Parathyroid adenoma (tissue), 2 donors: Measurements from ENCODE around the gene MAP1B.

Source experiments
- H2AFZ ChIP-seq: fragments of 300-600 bp; sonication (generic); one replicate; pipeline ENCODE4 v1.7.0; 2017; ENCODE audit warnings: antibody characterized with exemption, mild to moderate bottlenecking
- H3K27ac ChIP-seq: fragments of 300-600 bp; sonication (generic); one replicate; pipeline ENCODE4 v1.7.0; 2017
- H3K27me3 ChIP-seq: fragments of 300-600 bp; sonication (generic); one replicate; pipeline ENCODE4 v1.7.0; 2017; ENCODE audit warnings: low read length; ENCODE audit not compliant: control insufficient read depth, insufficient read depth
- H3K36me3 ChIP-seq: fragments of 300-600 bp; sonication (generic); one replicate; pipeline ENCODE4 v1.7.0; 2017; ENCODE audit warnings: low read length; ENCODE audit not compliant: control insufficient read depth, insufficient read depth
- H3K4me1 ChIP-seq: fragments of 300-600 bp; sonication (generic); one replicate; pipeline ENCODE4 v1.7.0; 2017; ENCODE audit warnings: control low read depth
- H3K4me2 ChIP-seq: fragments of 300-600 bp; sonication (generic); one replicate; pipeline ENCODE4 v1.7.0; 2017; ENCODE audit warnings: low read length
- H3K4me3 ChIP-seq: fragments of 300-600 bp; sonication (generic); one replicate; pipeline ENCODE4 v1.7.0; 2017; ENCODE audit warnings: low read depth, low read length
- H3K79me2 ChIP-seq: fragments of 300-600 bp; sonication (generic); one replicate; pipeline ENCODE4 v1.7.0; 2017; ENCODE audit warnings: control low read depth
- H3K9ac ChIP-seq: fragments of 300-600 bp; sonication (generic); one replicate; pipeline ENCODE4 v1.7.0; 2017; ENCODE audit warnings: mild to moderate bottlenecking
- H3K9me3 ChIP-seq: fragments of 300-600 bp; sonication (generic); one replicate; pipeline ENCODE4 v1.7.0; 2017; ENCODE audit warnings: low read length; ENCODE audit not compliant: control insufficient read depth
- CTCF ChIP-seq: fragments of 300-600 bp; sonication (generic); IDR thresholded peaks from one replicate; pipeline ENCODE4 v1.7.0; 2017; ENCODE audit warnings: antibody characterized with exemption, mild to moderate bottlenecking
- donor health status: primary hyperparathyroidism.

Gene MAP1B

GRCh38 chr5:72160329-72160728 is 53.1 kb downstream of the MAP1B start:
- Histone ChIP-seq H2AFZ (no peak overlapping the region), H3K79me2 (no peaks in the 10 kb centered on the region), H3K27me3 (no peaks in the 10 kb centered on the region), H3K4me2 (no peak overlapping the region), H3K9me3 (no peaks in the 10 kb centered on the region), H3K4me3 (no peak overlapping the region), H3K9ac (no peak overlapping the region), H3K36me3 (no peaks in the 10 kb centered on the region), H3K4me1 (no peaks in the 10 kb centered on the region), H3K27ac (no peak overlapping the region)
- TF ChIP-seq CTCF = no peak

- no peak for TF ChIP-seq CTCF
- no peaks in the 10 kb centered on the region for H3K36me3 ChIP-seq
- no peaks in the 10 kb centered on the region for H3K79me2 ChIP-seq
- no peaks in the 10 kb centered on the region for H3K27me3 ChIP-seq
- no peak overlapping the region for H3K4me2 ChIP-seq
- H3K4me3 ChIP-seq = no peak overlapping the region
- no peak overlapping the region for H3K27ac ChIP-seq
- H3K4me1 ChIP-seq = no peaks in the 10 kb centered on the region
- no peak overlapping the region for H3K9ac ChIP-seq
- no peaks in the 10 kb centered on the region for H3K9me3 ChIP-seq
- H2AFZ ChIP-seq = no peak overlapping the region
These were observed 53.7 kb downstream of the MAP1B start for GRCh38 chr5:72160959-72161358.

GRCh38 chr5:72161951-72162350 is 54.7 kb downstream of the MAP1B start:
- no peaks in the 10 kb centered on the region for H3K9me3 ChIP-seq
- no peak overlapping the region for H3K27ac ChIP-seq
- H2AFZ ChIP-seq = no peak overlapping the region
- H3K4me2 ChIP-seq = no peak overlapping the region
- no peaks in the 10 kb centered on the region for H3K36me3 ChIP-seq
- TF ChIP-seq CTCF = no peak
- no peak overlapping the region for H3K4me3 ChIP-seq
- no peaks in the 10 kb centered on the region for H3K79me2 ChIP-seq
- no peaks in the 10 kb centered on the region for H3K4me1 ChIP-seq
- no peak overlapping the region for H3K9ac ChIP-seq
- H3K27me3 ChIP-seq = no peaks in the 10 kb centered on the region

GRCh38 chr5:72163349-72163983 is 56.2 kb downstream of the MAP1B start:
- no peak for TF ChIP-seq CTCF
- Histone ChIP-seq H2AFZ (no peak overlapping the region), H3K27ac (no peak overlapping the region), H3K79me2 (no peaks in the 10 kb centered on the region), H3K4me3 (no peak overlapping the region), H3K9ac (no peak overlapping the region), H3K27me3 (no peaks in the 10 kb centered on the region), H3K36me3 (no peaks in the 10 kb centered on the region), H3K4me1 (no peaks in the 10 kb centered on the region), H3K4me2 (no peak overlapping the region), H3K9me3 (no peaks in the 10 kb centered on the region)
